Mucosa of stomach (tissue), 1 donor: ENCODE data around the gene CLECL1.

ENCODE experiments used
- H3K27me3 ChIP-seq: one replicate; pipeline ENCODE4 v1.7.0; 2013; ENCODE audit warnings: mild to moderate bottlenecking, low read length; ENCODE audit not compliant: control insufficient read depth, insufficient read depth
- H3K36me3 ChIP-seq: one replicate; pipeline ENCODE4 v1.7.0; 2013; ENCODE audit warnings: low read length; ENCODE audit not compliant: control insufficient read depth, insufficient read depth
- H3K4me1 ChIP-seq: one replicate; pipeline ENCODE4 v1.7.0; 2013; ENCODE audit warnings: mild to moderate bottlenecking, low read length; ENCODE audit not compliant: control insufficient read depth, insufficient read depth
- H3K4me3 ChIP-seq: one replicate; pipeline ENCODE4 v1.7.0; 2013; ENCODE audit warnings: low read length
- H3K9ac ChIP-seq: one replicate; pipeline ENCODE4 v1.7.0; 2013; ENCODE audit warnings: mild to moderate bottlenecking, low read length, moderate library complexity
- H3K9me3 ChIP-seq: one replicate; pipeline ENCODE4 v1.7.0; 2013; ENCODE audit warnings: mild to moderate bottlenecking, low read length, moderate library complexity; ENCODE audit not compliant: control insufficient read depth
- donor health status: Pancreatic carcinoma.

The CLECL1 gene

GRCh38 chr12:9757433-9758025, 24.6 kb upstream of the CLECL1 start:
- H3K9ac ChIP-seq: no peak overlapping the region
- no peak overlapping the region for H3K4me3 ChIP-seq
- no peaks in the 10 kb centered on the region for H3K9me3 ChIP-seq

GRCh38 chr12:9756706-9757105, 23.8 kb upstream of the CLECL1 start:
- Histone ChIP-seq H3K9ac (no peak overlapping the region), H3K4me1 (no peaks in the 10 kb centered on the region), H3K4me3 (no peak overlapping the region)

More at GRCh38 chr12:9757433-9758025, 24.6 kb upstream of the CLECL1 start:
- Histone ChIP-seq H3K4me1 (no peaks in the 10 kb centered on the region), H3K36me3 (no peaks in the 10 kb centered on the region), H3K27me3 (no peaks in the 10 kb centered on the region)

GRCh38 chr12:9756170-9756569, 23.3 kb upstream of the CLECL1 start:
- Histone ChIP-seq H3K4me1 (no peaks in the 10 kb centered on the region), H3K4me3 (no peak overlapping the region), H3K27me3 (no peaks in the 10 kb centered on the region), H3K36me3 (no peaks in the 10 kb centered on the region), H3K9ac (no peak overlapping the region), H3K9me3 (no peaks in the 10 kb centered on the region)

More at GRCh38 chr12:9756706-9757105, 23.8 kb upstream of the CLECL1 start:
- no peaks in the 10 kb centered on the region for H3K27me3 ChIP-seq
- no peaks in the 10 kb centered on the region for H3K36me3 ChIP-seq
- no peaks in the 10 kb centered on the region for H3K9me3 ChIP-seq

GRCh38 chr12:9755567-9755966, 22.7 kb upstream of the CLECL1 start:
- Histone ChIP-seq H3K9me3 (no peaks in the 10 kb centered on the region), H3K27me3 (no peaks in the 10 kb centered on the region), H3K36me3 (no peaks in the 10 kb centered on the region), H3K9ac (no peak overlapping the region), H3K4me3 (no peak overlapping the region), H3K4me1 (no peaks in the 10 kb centered on the region)

GRCh38 chr12:9755035-9755434, 22.1 kb upstream of the CLECL1 start:
- no peaks in the 10 kb centered on the region for H3K4me1 ChIP-seq
- no peaks in the 10 kb centered on the region for H3K27me3 ChIP-seq
- no peak overlapping the region for H3K9ac ChIP-seq
- no peaks in the 10 kb centered on the region for H3K36me3 ChIP-seq
- no peak overlapping the region for H3K4me3 ChIP-seq
- no peaks in the 10 kb centered on the region for H3K9me3 ChIP-seq

GRCh38 chr12:9754099-9754927, 21.4 kb upstream of the CLECL1 start:
- Histone ChIP-seq H3K4me1 (no peaks in the 10 kb centered on the region), H3K9ac (no peak overlapping the region), H3K9me3 (no peaks in the 10 kb centered on the region), H3K4me3 (no peak overlapping the region), H3K36me3 (no peaks in the 10 kb centered on the region), H3K27me3 (no peaks in the 10 kb centered on the region)

GRCh38 chr12:9753498-9753897, 20.6 kb upstream of the CLECL1 start:
- Histone ChIP-seq H3K27me3 (no peaks in the 10 kb centered on the region), H3K9ac (no peak overlapping the region), H3K9me3 (no peaks in the 10 kb centered on the region), H3K36me3 (no peaks in the 10 kb centered on the region), H3K4me3 (no peak overlapping the region), H3K4me1 (no peaks in the 10 kb centered on the region)

- no peak overlapping the region for H3K4me3 ChIP-seq
- no peaks in the 10 kb centered on the region for H3K4me1 ChIP-seq
- no peaks in the 10 kb centered on the region for H3K9me3 ChIP-seq
- H3K9ac ChIP-seq: no peak overlapping the region
- no peaks in the 10 kb centered on the region for H3K36me3 ChIP-seq
- no peaks in the 10 kb centered on the region for H3K27me3 ChIP-seq
Measured at GRCh38 chr12:9753073-9753472, 20.2 kb upstream of the CLECL1 start.

GRCh38 chr12:9752145-9752933, 19.4 kb upstream of the CLECL1 start:
- no peaks in the 10 kb centered on the region for H3K9me3 ChIP-seq

GRCh38 chr12:9751204-9752144, 18.6 kb upstream of the CLECL1 start:
- H3K9ac ChIP-seq: no peak overlapping the region
- no peaks in the 10 kb centered on the region for H3K4me1 ChIP-seq
- H3K9me3 ChIP-seq: no peaks in the 10 kb centered on the region
- no peaks in the 10 kb centered on the region for H3K36me3 ChIP-seq
- H3K4me3 ChIP-seq: no peak overlapping the region
- no peaks in the 10 kb centered on the region for H3K27me3 ChIP-seq

More at GRCh38 chr12:9752145-9752933, 19.4 kb upstream of the CLECL1 start:
- H3K9ac ChIP-seq: no peak overlapping the region
- no peaks in the 10 kb centered on the region for H3K27me3 ChIP-seq
- H3K4me3 ChIP-seq: no peak overlapping the region
- H3K4me1 ChIP-seq: no peaks in the 10 kb centered on the region
- no peaks in the 10 kb centered on the region for H3K36me3 ChIP-seq
